ENCODE results near the gene FBN2. TPM values are rescaled to one million over a fixed set of nuclear protein-coding genes. Genes with fewer than 3 reads are reported as not detected.

Gene FBN2
- total RNA-seq, 6 experiments from 2014 or later, result 0.06 to 0.98 (median 0.45) TPM

DNA sequence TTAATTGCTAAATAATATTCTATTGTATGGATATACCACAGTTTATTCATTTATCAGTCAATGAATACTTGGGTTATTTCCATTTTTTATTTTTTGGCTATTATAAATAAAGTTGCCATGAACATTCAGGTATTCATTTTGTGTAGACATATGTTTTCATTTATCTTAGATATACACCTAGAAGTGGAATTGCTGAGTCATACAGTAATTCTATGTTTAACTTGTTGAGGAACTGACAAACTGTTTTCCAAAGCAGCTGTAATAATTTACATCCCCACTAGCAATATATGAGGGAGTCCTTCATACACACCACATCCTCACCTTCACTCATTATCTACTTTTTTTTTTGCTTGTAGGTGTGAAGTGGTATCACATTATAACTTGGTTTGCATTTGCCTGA, 123.6 kb downstream of the FBN2 start:
- Histone ChIP-seq H3K4me1 (no peaks in the 10 kb centered on the region), H3K36me3 (no peaks in the 10 kb centered on the region), H3K27me3 (no peaks in the 10 kb centered on the region), H3K9me3 (no peaks in the 10 kb centered on the region), H3K4me3 (no peak overlapping the region), H3K27ac (no peak overlapping the region)
- ATAC-seq (no peak), DNase-seq (no peak)
- intact Hi-C loops (cut with DNase I), result no loop called here
- TF ChIP-seq POLR2A (IDR thresholded peaks at IDR 0.05), result no peak
- TF ChIP-seq, protein P1, sequence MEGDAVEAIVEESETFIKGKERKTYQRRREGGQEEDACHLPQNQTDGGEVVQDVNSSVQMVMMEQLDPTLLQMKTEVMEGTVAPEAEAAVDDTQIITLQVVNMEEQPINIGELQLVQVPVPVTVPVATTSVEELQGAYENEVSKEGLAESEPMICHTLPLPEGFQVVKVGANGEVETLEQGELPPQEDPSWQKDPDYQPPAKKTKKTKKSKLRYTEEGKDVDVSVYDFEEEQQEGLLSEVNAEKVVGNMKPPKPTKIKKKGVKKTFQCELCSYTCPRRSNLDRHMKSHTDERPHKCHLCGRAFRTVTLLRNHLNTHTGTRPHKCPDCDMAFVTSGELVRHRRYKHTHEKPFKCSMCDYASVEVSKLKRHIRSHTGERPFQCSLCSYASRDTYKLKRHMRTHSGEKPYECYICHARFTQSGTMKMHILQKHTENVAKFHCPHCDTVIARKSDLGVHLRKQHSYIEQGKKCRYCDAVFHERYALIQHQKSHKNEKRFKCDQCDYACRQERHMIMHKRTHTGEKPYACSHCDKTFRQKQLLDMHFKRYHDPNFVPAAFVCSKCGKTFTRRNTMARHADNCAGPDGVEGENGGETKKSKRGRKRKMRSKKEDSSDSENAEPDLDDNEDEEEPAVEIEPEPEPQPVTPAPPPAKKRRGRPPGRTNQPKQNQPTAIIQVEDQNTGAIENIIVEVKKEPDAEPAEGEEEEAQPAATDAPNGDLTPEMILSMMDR (IDR thresholded peaks at IDR 0.05), result no peak

- H3K36me3 ChIP-seq, result no peaks in the 10 kb centered on the region
- no peak for DNase-seq
- H3K9me3 ChIP-seq, result no peaks in the 10 kb centered on the region
- TF ChIP-seq POLR2A (IDR thresholded peaks at IDR 0.05), result no peak
- intact Hi-C loops (cut with DNase I), result no loop called here
- H3K4me3 ChIP-seq, result no peak overlapping the region
- no peak overlapping the region for H3K27ac ChIP-seq
- WGBS (ENCODE audit: insufficient coverage, low coverage, low lambda C conversion rate, missing lambda C conversion rate), result 7% methylated on average over 2 of the region's 2 CpGs
- no peaks in the 10 kb centered on the region for H3K4me1 ChIP-seq
- no peaks in the 10 kb centered on the region for H3K27me3 ChIP-seq
- no peak for ATAC-seq
Measured at GRCh38 chr5:128413356-128413755, 124.7 kb downstream of the FBN2 start.

DNA sequence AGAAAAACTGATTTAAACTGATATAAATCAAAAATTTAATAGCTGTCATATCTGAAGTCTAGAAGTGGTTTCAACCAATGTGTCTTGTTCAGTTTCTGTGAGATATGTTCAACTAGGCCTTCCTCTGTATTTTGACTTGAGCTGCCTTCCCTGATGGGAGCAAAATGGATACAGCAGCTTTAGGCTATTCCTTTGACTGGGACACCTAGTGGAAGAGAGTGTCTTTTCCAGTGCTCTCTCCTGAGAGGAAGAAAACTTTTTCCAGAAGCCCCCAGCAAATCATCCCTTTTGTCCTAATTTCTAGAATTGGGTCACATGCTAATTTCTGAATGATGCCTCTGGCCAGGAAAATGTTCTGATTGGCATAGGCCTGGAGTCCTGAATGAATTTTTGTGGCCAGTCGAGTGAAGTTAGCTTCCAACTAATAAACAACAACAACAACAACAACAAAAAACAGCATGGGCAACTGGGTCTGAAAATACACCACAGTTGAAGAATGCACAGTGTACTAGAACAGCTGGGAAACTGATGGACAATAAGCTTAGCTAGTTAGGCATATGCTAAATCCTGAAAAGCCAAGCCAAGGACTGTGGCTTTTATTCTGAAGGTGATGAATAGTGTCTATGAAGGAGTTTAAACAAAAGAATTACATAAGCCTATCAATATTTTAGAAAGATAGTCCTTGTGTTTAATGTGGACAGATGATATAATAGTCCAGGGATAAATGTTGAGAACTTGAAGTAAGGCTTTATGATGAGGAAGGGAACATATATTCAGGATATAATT, 125.7 kb downstream of the FBN2 start:
- H3K36me3 ChIP-seq, result no peaks in the 10 kb centered on the region
- DNase-seq, result no peak
- H3K4me1 ChIP-seq, result no peaks in the 10 kb centered on the region
- H3K4me3 ChIP-seq, result no peak overlapping the region
- no peak for TF ChIP-seq POLR2A (IDR thresholded peaks at IDR 0.05)
- TF ChIP-seq, protein P1 (IDR thresholded peaks at IDR 0.05), result no peak
- intact Hi-C loops (cut with DNase I), result no loop called here
- no peaks in the 10 kb centered on the region for H3K9me3 ChIP-seq
- WGBS (ENCODE audit: insufficient coverage, low coverage, low lambda C conversion rate, missing lambda C conversion rate), result 43% methylated on average over 1 of the region's 1 CpG
- no peak overlapping the region for H3K27ac ChIP-seq
- no peak for ATAC-seq
- H3K27me3 ChIP-seq, result no peaks in the 10 kb centered on the region

GRCh38 chr5:128409166-128409800, 128.8 kb downstream of the FBN2 start:
- Histone ChIP-seq H3K4me1 (no peaks in the 10 kb centered on the region), H3K36me3 (no peaks in the 10 kb centered on the region), H3K9me3 (no peaks in the 10 kb centered on the region), H3K27me3 (no peaks in the 10 kb centered on the region), H3K4me3 (no peak overlapping the region), H3K27ac (no peak overlapping the region)
- no peak for TF ChIP-seq POLR2A (IDR thresholded peaks at IDR 0.05)
- TF ChIP-seq, protein P1 (IDR thresholded peaks at IDR 0.05), result no peak
- intact Hi-C loops (cut with DNase I), result no loop called here
- no peak for ATAC-seq
- DNase-seq, result no peak

DNA sequence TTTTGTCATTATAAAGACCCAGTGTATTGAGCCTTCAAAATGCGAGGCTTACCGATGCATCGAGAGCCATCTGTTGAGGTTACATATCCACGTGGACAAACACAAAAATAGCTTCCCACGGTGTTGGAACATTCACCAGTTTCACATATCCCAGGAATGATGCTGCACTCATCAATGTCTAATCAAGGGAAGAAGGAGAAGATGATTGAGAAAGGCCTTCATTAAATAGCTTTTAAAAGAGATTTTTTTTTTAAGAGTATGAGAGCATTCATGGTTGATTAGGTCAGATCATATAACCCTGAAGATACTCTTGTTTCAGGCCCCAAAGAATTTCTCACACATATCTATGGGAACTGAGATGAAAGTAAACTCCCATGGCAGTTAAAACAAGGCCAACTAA, 129.4 kb downstream of the FBN2 start:
- Histone ChIP-seq H3K27ac (no peak overlapping the region), H3K27me3 (no peaks in the 10 kb centered on the region), H3K4me1 (no peaks in the 10 kb centered on the region), H3K4me3 (no peak overlapping the region), H3K9me3 (no peaks in the 10 kb centered on the region), H3K36me3 (no peaks in the 10 kb centered on the region)
- TF ChIP-seq POLR2A (IDR thresholded peaks at IDR 0.05), result no peak
- TF ChIP-seq, protein P1 (IDR thresholded peaks at IDR 0.05), result no peak
- no peak for ATAC-seq
- DNase-seq, result no peak
- intact Hi-C loops (cut with DNase I), result no loop called here
- 69% methylated on average over 5 of the region's 5 CpGs for WGBS (ENCODE audit: insufficient coverage, low coverage, low lambda C conversion rate, missing lambda C conversion rate)
